Spleen (tissue), 11 donors: ENCODE data around the gene CYB5B. TPM values are rescaled to one million over a fixed set of nuclear protein-coding genes. Genes with fewer than 3 reads are reported as not detected.

ENCODE experiments used
- DNase-seq: peaks from one replicate; pipeline ENCODE4 v3.0.0-alpha.2; 2020
- H3K27ac ChIP-seq, 8 donors: fragments of 200-600 bp; sonication (generic) in 7 of 8; 1 replicate in 4 of 8; 2 replicates in 4 of 8; pipeline versions ENCODE4 v1.5.0 to v1.8.0; 2016 to 2021; ENCODE audit warnings: inconsistent platforms in 4 of 8, mild to moderate bottlenecking in 4 of 8, moderate library complexity in 1 of 8
- H3K27me3 ChIP-seq, 7 donors: fragments of 200-600 bp; sonication (generic) in 6 of 7; replicated peaks in 1 of 7; 1 replicate in 4 of 7; 2 replicates in 3 of 7; pipeline versions ENCODE4 v1.5.0 to v1.8.0; 2016 to 2021; ENCODE audit warnings: inconsistent platforms in 3 of 7, mild to moderate bottlenecking in 1 of 7
- H3K36me3 ChIP-seq, 6 donors: fragments of 200-600 bp; sonication (generic) in 5 of 6; 1 replicate in 4 of 6; 2 replicates in 2 of 6; pipeline versions ENCODE4 v1.5.0 to v1.8.0; 2016 to 2021; ENCODE audit warnings: inconsistent platforms in 2 of 6
- H3K4me1 ChIP-seq, 6 donors: fragments of 200-600 bp; sonication (generic) in 5 of 6; 1 replicate in 3 of 6; 2 replicates in 3 of 6; pipeline versions ENCODE4 v1.5.0 to v1.8.0; 2016 to 2021; ENCODE audit warnings: inconsistent platforms in 3 of 6
- H3K4me3 ChIP-seq, 8 donors: fragments of 200-600 bp; sonication (generic) in 7 of 8; 1 replicate in 4 of 8; 2 replicates in 4 of 8; pipeline versions ENCODE4 v1.5.0 to v1.8.0; 2016 to 2021; ENCODE audit warnings: inconsistent platforms in 4 of 8, mild to moderate bottlenecking in 4 of 8, moderate library complexity in 2 of 8
- H3K9me3 ChIP-seq, 8 donors: fragments of 200-600 bp; sonication (generic) in 7 of 8; 1 replicate in 4 of 8; 2 replicates in 4 of 8; pipeline versions ENCODE4 v1.5.0 to v1.8.0; 2016 to 2021; ENCODE audit warnings: inconsistent platforms in 4 of 8
- CTCF ChIP-seq, 11 experiments: fragments of 200-600 bp in 7 of 11; fragments of 450-650 bp in 4 of 11; sonication (generic) in 4 of 11; IDR thresholded peaks in 8 of 11; conservative IDR thresholded peaks in 3 of 11; 1 replicate in 7 of 11; 2 replicates in 4 of 11; pipeline versions ENCODE4 v1.4.0 to v1.8.0; 2016 to 2021; ENCODE audit warnings: antibody characterized with exemption in 11 of 11, inconsistent platforms in 4 of 11, mild to moderate bottlenecking in 1 of 11
- POLR2A ChIP-seq, 3 donors: fragments of 450-650 bp; IDR thresholded peaks; one replicate each; pipeline ENCODE4 v1.5.1; 2017; ENCODE audit warnings: antibody characterized with exemption in 3 of 3, mild to moderate bottlenecking in 1 of 3
- POLR2AphosphoS5 ChIP-seq, 3 donors: sonication (generic); formaldehyde crosslinking; IDR thresholded peaks; one replicate each; pipeline ENCODE4 v1.5.1; 2017; ENCODE audit warnings: antibody characterized with exemption in 3 of 3
- WGBS, 5 donors: extraction: QIAGEN DNeasy Blood & Tissue Kit in 3 of 5; methylation state at CpG; one replicate each; pipeline versions ENCODE4 v1.1.5 to v1.1.7; 2013 to 2018; 5-methylcytosine and 5-hydroxymethylcytosine counted together
- intact Hi-C: fragments of 100-400 bp; cut with DNase I; formaldehyde crosslinking; loops from one replicate; pipeline ENCODE4 v1.15.0; 2023; ENCODE audit warnings: low total_unique reads
- polyA plus RNA-seq, 3 donors: library from polyadenylated mRNA; stranded (reverse); fragments of 200-250 nt; gene quantifications; one replicate each; pipeline ENCODE4 v1.2.1, GENCODE V29; 2013
- total RNA-seq, 7 donors: library from RNA; depleted of rRNA in 3 of 7; stranded (reverse); fragments of >200 nt in 3 of 7; fragmentation: NEBNext Ultra II Directional in 4 of 7; extraction: Animal tissue kit (Norgen Biotek cat#: 25700) in 4 of 7; gene quantifications; one replicate each; pipeline versions ENCODE4 v1.1.0 to v1.2.1, GENCODE V29; 2016 to 2021
- donor health status: healthy with polysubstance abuse.
- donor health status: DM: no; HTN: no; CAD: no; lungs with moderate emphysema.
- donor health status: DM: no; HTN: no; CAD: no.
- donor health status: Bipolar disorder and iron deficiency.
- donor health status: healthy.
- donor health status: DM: no; HTN: no; CAD: no.
- donor health status: DM: yes; HTN: yes; CAD: no.

CYB5B gene
- total and polyA plus RNA-seq, 10 donors = 36.8 to 80.5 (median 61.1) TPM

GRCh38 chr16:69465083-69465721 is 40.8 kb downstream of the CYB5B start:
- TF ChIP-seq CTCF (IDR thresholded peaks at IDR 0.05 in 8 of 11, conservative IDR thresholded peaks at IDR 0.05 in 3 of 11) = no peak
- no peak for TF ChIP-seq POLR2A (IDR thresholded peaks at IDR 0.05)
- TF ChIP-seq POLR2AphosphoS5 (IDR thresholded peaks at IDR 0.05) = no peak
- no peak for DNase-seq
- WGBS, 5 donors = 57 to 63% (median 60%) methylated on average over 6 of the region's 6 CpGs

GRCh38 chr16:69465881-69466280 is 41.5 kb downstream of the CYB5B start:
- no peak for DNase-seq
- TF ChIP-seq POLR2AphosphoS5 (IDR thresholded peaks at IDR 0.05) = no peak
- TF ChIP-seq POLR2A (IDR thresholded peaks at IDR 0.05) = no peak
- TF ChIP-seq CTCF (IDR thresholded peaks at IDR 0.05 in 8 of 11, conservative IDR thresholded peaks at IDR 0.05 in 3 of 11) = no peak
- peaks cover 0 to 38% (median 11%) of the 10 kb centered on the region in 6 donors for H3K36me3 ChIP-seq
- H3K9me3 ChIP-seq = no peaks in the 10 kb centered on the region
- peak overlapping the region in 5 of 8 donors; percentile 12 to 56 (median 49) for H3K27ac ChIP-seq
- no peaks in the 10 kb centered on the region for H3K27me3 ChIP-seq
- H3K4me3 ChIP-seq = no peak overlapping the region
- H3K4me1 ChIP-seq = peaks cover 9 to 51% (median 37%) of the 10 kb centered on the region in 6 donors
- intact Hi-C loops = no loop called here
- 64 to 76% (median 68%) methylated on average over 6 of the region's 6 CpGs for WGBS, 5 donors

More at GRCh38 chr16:69465083-69465721, 40.8 kb downstream of the CYB5B start:
- H3K4me3 ChIP-seq = no peak overlapping the region
- no peaks in the 10 kb centered on the region for H3K27me3 ChIP-seq
- H3K4me1 ChIP-seq = peaks cover 9 to 44% (median 30%) of the 10 kb centered on the region in 6 donors
- H3K9me3 ChIP-seq = no peaks in the 10 kb centered on the region
- H3K27ac ChIP-seq = peak overlapping the region in 6 of 8 donors; percentile 20 to 56 (median 37)
- H3K36me3 ChIP-seq = peaks cover 0 to 45% (median 11%) of the 10 kb centered on the region in 6 donors
- intact Hi-C loops = no loop called here

- WGBS, 5 donors = 42 to 68% (median 51%) methylated on average over 2 of the region's 2 CpGs
- no peak overlapping the region for H3K4me3 ChIP-seq
- no peak for TF ChIP-seq POLR2AphosphoS5 (IDR thresholded peaks at IDR 0.05)
- TF ChIP-seq POLR2A (IDR thresholded peaks at IDR 0.05) = no peak
- TF ChIP-seq CTCF (IDR thresholded peaks at IDR 0.05 in 8 of 11, conservative IDR thresholded peaks at IDR 0.05 in 3 of 11) = no peak
- peaks cover 9 to 57% (median 41%) of the 10 kb centered on the region in 6 donors for H3K4me1 ChIP-seq
- DNase-seq = no peak
- no peak overlapping the region for H3K27ac ChIP-seq
- H3K27me3 ChIP-seq = no peaks in the 10 kb centered on the region
- H3K9me3 ChIP-seq = no peaks in the 10 kb centered on the region
- peaks cover 0 to 31% (median 11%) of the 10 kb centered on the region in 6 donors for H3K36me3 ChIP-seq
- intact Hi-C loops = no loop called here
Observed at GRCh38 chr16:69466547-69466946, 42.1 kb downstream of the CYB5B start.

- Histone ChIP-seq H3K36me3 (peaks cover 0 to 26% (median 11%) of the 10 kb centered on the region in 6 donors), H3K9me3 (no peaks in the 10 kb centered on the region), H3K4me3 (no peak overlapping the region), H3K4me1 (peaks cover 9 to 57% (median 41%) of the 10 kb centered on the region in 6 donors), H3K27me3 (no peaks in the 10 kb centered on the region), H3K27ac (no peak overlapping the region)
- 74 to 88% (median 83%) methylated on average over 1 of the region's 1 CpG for WGBS, 5 donors
- DNase-seq = no peak
- TF ChIP-seq CTCF (IDR thresholded peaks at IDR 0.05 in 8 of 11, conservative IDR thresholded peaks at IDR 0.05 in 3 of 11) (no peak), POLR2AphosphoS5 (IDR thresholded peaks at IDR 0.05) (no peak), POLR2A (IDR thresholded peaks at IDR 0.05) (no peak)
- intact Hi-C loops = no loop called here
Observed at GRCh38 chr16:69467080-69467479, 42.7 kb downstream of the CYB5B start.
